Activated T-cell treated with anti-CD3 and anti-CD28 coated beads, Interleukin-2, amount 50 U/mL, for 1 hour (primary cell): Measurements from ENCODE around the gene BCL2.
"Not testable (repeated sequence)": the region's sequence is repeated elsewhere in the genome, so short reads cannot be mapped to it uniquely, and the experiment has no call there.

Experiments used
- DNase-seq: peaks from one replicate; pipeline ENCODE4 v3.0.0-alpha.2; 2020

Gene BCL2

GRCh38 chr18:63229971-63230370 is 89.6 kb downstream of the BCL2 start:
- DNase-seq: no peak

GRCh38 chr18:63225434-63225833 is 94.1 kb downstream of the BCL2 start:
- DNase-seq: no peak

- no peak for DNase-seq
These were observed 94.9 kb downstream of the BCL2 start for GRCh38 chr18:63224630-63225029.

GRCh38 chr18:63223837-63224236 is 95.7 kb downstream of the BCL2 start:
- no peak for DNase-seq

- DNase-seq: no peak
These were observed 98.7 kb downstream of the BCL2 start for GRCh38 chr18:63220903-63221302.

GRCh38 chr18:63218472-63218871 is 101.1 kb downstream of the BCL2 start:
- DNase-seq: no peak

GRCh38 chr18:63216516-63217311 is 102.9 kb downstream of the BCL2 start:
- DNase-seq: no peak

- DNase-seq: no peak
These were observed 105.5 kb downstream of the BCL2 start for GRCh38 chr18:63213936-63214671.

GRCh38 chr18:63213331-63213900 is 106.2 kb downstream of the BCL2 start:
- no peak for DNase-seq

- DNase-seq: no peak
These were observed 109.0 kb downstream of the BCL2 start for GRCh38 chr18:63210521-63210920.

- DNase-seq: no peak
These were observed 110.9 kb downstream of the BCL2 start for GRCh38 chr18:63208676-63209075.

GRCh38 chr18:63207835-63208234 is 111.7 kb downstream of the BCL2 start:
- no peak for DNase-seq

GRCh38 chr18:63207143-63207790 is 112.3 kb downstream of the BCL2 start:
- no peak for DNase-seq

GRCh38 chr18:63206433-63207142 is 113.0 kb downstream of the BCL2 start:
- DNase-seq: no peak

- no peak for DNase-seq
These were observed 113.7 kb downstream of the BCL2 start for GRCh38 chr18:63205791-63206252.

- DNase-seq: no peak
These were observed 116.1 kb downstream of the BCL2 start for GRCh38 chr18:63203497-63203896.

GRCh38 chr18:63202828-63203227 is 116.7 kb downstream of the BCL2 start:
- no peak for DNase-seq

GRCh38 chr18:63201456-63201855 is 118.1 kb downstream of the BCL2 start:
- not testable (repeated sequence) for DNase-seq

- DNase-seq: peak; percentile 57
These were observed 119.8 kb downstream of the BCL2 start for GRCh38 chr18:63199743-63200241.

GRCh38 chr18:63198868-63199742 is 120.5 kb downstream of the BCL2 start:
- DNase-seq: no peak

GRCh38 chr18:63198098-63198760 is 121.3 kb downstream of the BCL2 start:
- DNase-seq: no peak
